Activated T-cell treated with anti-CD3 and anti-CD28 coated beads for 24 hours (primary cell): ENCODE results near the gene PNMT.
A peak's percentile ranks its signal among the peaks of the same experiment; 100 is the strongest.
"Not testable (repeated sequence)": the region's sequence is repeated elsewhere in the genome, so short reads cannot be mapped to it uniquely, and the experiment has no call there.

Experiments used
- DNase-seq: peaks from one replicate; pipeline ENCODE4 v3.0.0-alpha.2; 2020; ENCODE audit warnings: low read depth

Gene PNMT

GRCh38 chr17:39687546-39688474 is 19.6 kb downstream of the PNMT start, which contains the start of gene PGAP3:
TSS of gene PGAP3 (minus strand) at chr17:39688057. CDS start at chr17:39688014, 43 bp downstream.
- DNase-seq: peak; percentile 77

GRCh38 chr17:39688475-39688835 is 20.2 kb downstream of the PNMT start:
- DNase-seq: no peak

GRCh38 chr17:39688945-39689344 is 20.7 kb downstream of the PNMT start:
- DNase-seq: no peak

DNA sequence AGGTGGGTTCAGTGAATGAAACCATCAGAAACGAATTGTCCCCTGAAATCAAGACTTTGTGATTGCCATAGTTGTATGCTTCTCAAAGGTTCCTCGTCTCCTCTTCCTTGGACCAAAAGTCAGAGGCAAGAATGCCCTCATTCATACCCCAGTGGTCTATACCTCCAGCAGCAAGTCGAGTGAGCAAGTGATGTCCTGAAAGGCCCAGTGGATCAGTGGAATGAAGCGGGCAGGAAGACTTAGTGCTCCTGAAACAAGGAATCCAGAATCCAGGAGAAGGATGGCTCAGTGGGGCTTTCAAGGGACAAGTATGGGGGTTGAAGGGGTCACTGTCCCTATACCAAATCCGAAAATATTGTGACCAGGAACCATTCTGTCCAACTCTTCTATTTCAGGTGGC is 26.3 kb downstream of the PNMT start:
- DNase-seq: no peak

DNA sequence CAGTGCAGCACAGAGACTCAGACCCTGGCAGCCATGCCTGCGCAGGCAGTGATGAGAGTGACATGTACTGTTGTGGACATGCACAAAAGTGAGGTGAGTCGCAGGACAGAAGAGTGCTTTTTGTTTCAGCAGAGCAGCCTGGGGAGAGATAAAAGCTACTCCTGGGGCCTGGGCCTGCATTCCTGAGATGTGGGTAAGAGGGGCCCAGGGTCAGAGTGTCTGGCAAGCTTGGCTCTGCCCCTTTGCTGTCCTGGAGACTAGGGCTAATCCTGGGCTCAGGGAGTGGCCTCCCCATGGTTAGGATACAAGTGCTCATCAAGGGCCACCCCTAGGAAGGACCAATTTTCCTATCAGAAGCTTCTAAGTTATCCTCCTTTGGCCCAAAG is 26.8 kb downstream of the PNMT start:
- no peak for DNase-seq

DNA sequence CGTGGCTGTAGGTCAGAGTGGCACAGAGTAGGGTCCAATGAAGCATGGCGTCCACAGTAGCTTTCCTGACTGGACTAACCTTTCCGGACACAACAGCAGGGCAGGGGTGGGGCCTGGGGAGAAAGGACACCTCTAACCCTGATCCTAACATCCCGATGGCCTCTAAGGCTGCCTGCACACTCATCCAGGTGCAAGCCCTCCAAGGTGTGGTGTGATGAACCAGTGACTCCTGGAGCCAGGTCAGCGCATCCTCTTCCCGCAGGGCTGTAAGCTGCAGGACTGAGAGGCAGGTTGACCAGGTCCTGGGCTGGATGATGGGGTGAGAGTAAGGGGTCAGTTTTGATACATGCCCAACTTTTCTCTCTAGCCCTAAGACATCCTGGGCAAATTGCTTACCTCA is 28.5 kb downstream of the PNMT start:
- DNase-seq: no peak

DNA sequence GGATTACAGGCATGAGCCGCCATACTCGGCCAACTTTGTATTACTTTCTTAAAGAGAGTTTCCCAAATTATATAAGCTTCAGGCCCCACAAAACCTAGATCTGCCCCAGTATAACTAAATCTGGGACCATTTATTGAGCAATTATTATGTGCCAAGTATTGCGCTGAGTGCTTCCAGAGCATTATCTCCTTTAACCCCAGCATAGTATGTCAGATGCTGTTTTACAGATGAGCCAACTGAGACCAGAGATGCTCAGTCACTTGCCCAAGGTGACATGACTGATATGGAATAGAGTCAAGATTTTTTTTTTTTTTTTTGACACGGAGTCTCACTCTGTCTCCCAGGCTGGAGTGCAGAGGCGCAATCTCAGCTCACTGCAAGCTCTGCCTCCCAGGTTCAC is 29.7 kb downstream of the PNMT start:
- DNase-seq: no peak

DNA sequence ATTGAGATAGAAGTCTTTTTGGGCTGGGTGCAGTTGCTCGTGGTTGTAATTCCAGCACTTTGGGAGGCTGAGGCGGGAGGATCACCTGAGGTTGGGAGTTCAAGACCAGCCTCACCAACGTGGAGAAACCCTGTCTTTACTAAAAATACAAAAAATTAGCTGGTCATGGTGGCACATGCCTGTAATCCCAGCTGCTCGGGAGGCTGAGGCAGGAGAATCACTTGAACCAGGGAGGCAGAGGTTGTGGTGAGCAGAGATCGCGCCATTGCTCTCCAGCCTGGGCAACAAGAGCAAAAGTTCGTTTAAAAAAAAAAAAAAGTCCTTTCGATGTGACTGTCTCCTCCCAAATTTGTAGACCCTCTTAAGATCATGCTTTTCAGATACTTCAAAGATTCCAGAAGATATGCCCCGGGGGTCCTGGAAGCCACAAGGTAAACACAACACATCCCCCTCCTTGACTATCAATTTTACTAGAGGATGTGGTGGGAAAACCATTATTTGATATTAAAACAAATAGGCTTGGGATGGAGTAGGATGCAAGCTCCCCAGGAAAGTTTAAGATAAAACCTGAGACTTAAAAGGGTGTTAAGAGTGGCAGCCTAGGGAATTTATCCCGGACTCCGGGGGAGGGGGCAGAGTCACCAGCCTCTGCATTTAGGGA is 31.0 kb downstream of the PNMT start:
- not testable (repeated sequence) for DNase-seq

DNA sequence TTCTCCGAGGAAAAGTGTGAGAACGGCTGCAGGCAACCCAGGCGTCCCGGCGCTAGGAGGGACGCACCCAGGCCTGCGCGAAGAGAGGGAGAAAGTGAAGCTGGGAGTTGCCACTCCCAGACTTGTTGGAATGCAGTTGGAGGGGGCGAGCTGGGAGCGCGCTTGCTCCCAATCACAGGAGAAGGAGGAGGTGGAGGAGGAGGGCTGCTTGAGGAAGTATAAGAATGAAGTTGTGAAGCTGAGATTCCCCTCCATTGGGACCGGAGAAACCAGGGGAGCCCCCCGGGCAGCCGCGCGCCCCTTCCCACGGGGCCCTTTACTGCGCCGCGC is 31.5 kb downstream of the PNMT start, which contains the start of gene ERBB2:
ERBB2 (plus strand) TSS at position 247 of the 330 bp plus-strand sequence. CDS start 175 bp downstream, outside the sequence.
- no peak for DNase-seq

GRCh38 chr17:39700148-39700987 is 32.1 kb downstream of the PNMT start:
- no peak for DNase-seq

- DNase-seq: no peak
These were observed 32.9 kb downstream of the PNMT start for GRCh38 chr17:39701012-39701783.

DNA sequence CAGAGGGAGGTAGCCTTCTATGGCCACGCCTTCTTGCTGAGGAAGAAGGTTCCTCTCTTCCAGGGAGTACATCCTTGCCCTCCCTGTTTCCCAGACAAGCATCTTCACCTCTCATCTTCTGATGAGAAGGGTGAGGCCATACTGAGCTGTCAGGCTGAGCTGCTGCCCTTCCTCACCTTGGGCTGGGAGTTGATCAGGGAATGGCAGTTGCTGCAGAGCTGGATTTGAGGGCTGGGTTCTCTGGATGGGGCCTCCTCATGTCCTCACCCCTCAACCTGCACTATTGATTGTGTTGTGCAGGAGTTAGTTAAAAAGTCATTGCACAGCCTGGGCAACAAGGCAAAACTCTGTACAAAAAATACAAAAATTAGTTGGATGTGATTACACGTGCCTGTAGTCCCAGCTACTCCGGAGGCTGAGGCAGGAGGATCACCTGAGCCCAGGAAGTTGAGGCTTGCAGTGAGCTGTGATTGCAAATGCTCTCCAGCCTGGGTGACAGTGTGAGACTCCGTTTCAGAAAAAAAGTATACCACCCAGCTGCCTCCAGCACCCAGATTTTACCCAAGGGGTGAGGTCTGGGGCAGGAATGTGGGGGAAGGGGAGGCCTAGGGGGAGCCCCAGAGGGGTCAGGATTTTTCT is 33.6 kb downstream of the PNMT start:
- no peak for DNase-seq

DNA sequence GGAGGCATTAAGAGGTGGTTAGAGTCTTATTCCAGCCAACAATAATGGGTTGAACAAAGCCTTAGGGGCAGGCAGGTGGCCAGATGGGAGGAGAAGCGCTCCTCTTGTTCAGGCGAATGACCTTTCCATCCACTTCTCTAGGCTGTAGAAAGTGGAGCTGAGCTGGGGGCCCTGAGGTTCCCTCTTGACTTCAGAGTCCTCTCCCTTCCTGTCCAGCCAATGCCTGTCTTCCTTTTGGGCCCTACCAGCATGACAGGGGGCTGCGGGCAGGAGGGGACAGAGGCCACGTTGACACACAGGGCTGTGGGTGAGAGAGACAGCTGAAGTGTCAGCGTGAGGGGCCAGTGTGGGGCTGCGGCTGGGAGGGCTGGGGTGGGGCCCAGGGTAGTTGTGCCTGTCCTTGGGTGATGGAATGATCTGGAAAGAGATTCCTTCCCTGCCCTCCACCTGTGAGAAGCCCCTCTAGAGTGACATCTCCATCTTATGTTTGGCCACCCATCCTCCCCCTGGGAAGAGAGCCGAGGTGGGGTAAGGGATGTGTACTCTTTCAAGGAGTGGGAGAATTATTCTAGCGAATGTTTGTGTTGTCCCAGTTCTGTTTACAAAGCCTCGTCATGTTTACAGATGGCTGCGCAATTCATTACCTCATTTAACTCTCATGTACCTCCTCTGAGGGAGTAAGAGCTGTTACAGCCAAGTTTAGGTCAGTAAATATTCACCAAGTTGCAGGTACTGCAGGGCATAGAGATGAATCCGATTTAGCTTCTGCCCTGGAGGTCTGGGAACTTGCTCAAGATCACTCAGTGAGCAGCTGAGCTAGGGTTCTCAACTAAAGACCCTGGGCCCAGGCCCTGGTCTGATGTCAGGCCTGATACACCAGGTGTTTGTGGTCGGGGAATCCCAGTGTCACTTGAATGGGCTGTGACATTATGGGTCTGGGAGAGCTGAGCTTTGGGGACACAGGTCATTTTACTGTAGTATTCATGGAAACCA is 34.9 kb downstream of the PNMT start:
- DNase-seq: no peak

DNA sequence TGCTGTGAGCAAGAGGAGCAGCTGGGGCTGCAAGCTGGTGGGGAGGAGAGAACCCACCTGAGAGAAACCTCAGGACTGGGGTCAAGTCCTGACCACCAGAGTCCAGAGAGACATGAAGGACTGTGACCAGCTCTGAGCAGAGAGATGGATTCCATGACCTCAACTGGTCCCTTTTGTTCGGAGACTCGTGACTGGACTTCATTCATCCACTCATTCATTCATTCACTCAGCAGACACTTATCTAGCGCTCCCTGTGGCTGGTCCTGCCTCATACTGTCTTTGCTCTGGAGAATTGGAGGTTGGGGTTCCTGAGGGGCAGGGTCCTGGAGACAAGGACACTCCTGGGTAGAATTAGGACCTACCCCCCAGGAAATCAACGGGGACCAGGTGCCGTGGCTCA is 35.7 kb downstream of the PNMT start:
- DNase-seq: no peak

- DNase-seq: no peak
These were observed 36.7 kb downstream of the PNMT start for GRCh38 chr17:39704821-39705551.

GRCh38 chr17:39705786-39706348 is 37.6 kb downstream of the PNMT start:
- DNase-seq: no peak

GRCh38 chr17:39706383-39706782 is 38.1 kb downstream of the PNMT start:
- DNase-seq: no peak

DNA sequence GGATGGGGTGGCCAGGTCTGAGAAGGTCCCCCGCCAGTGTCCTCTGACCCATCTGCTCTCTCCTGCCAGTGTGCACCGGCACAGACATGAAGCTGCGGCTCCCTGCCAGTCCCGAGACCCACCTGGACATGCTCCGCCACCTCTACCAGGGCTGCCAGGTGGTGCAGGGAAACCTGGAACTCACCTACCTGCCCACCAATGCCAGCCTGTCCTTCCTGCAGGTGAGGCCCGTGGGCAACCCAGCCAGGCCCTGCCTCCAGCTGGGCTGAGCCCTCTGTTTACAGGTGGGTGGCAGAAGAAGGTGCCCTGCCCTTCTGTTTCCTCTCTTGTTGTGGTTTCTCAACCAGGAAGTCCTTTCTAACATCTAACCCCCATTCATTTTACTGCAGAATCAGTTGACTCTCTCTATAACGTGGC is 38.7 kb downstream of the PNMT start:
- DNase-seq: no peak
